PC-3 (cell line): ENCODE measurements around the gene ZBTB7C. TPM values are rescaled to one million over a fixed set of nuclear protein-coding genes. Genes with fewer than 3 reads are reported as not detected.

Experiments used
- ATAC-seq: fragments of 200-7000 bp; cut with Tn5 transposase; 2 replicates; pipeline ENCODE4 v1.9.1; 2020; ENCODE audit warnings: mild to moderate bottlenecking, moderate library complexity
- BruUV-seq: library from RNA; stranded (reverse); fragments of 400-500 nt; replicated peaks from 2 replicates; lab custom pipeline; 2021; lab: Mats Ljungman, UMichigan
- CTCF ChIA-PET: fragments of 300-600 bp; sonication (Branson Sonifier 250); formaldehyde crosslinking; loops from one replicate; lab custom pipeline; 2022; ENCODE audit warnings: antibody characterized with exemption; lab: Charles Lee
- POLR2A ChIA-PET: fragments of 300-600 bp; sonication (Branson Sonifier 250); formaldehyde crosslinking; loops from one replicate; lab custom pipeline; 2022; ENCODE audit warnings: antibody characterized with exemption; ENCODE audit not compliant: unreplicated experiment; lab: Charles Lee
- DNase-seq: peaks from one replicate; pipeline ENCODE4 v3.0.0-alpha.2; 2015
- H2AFZ ChIP-seq: fragments of 300-600 bp; sonication (generic); 2 replicates; pipeline ENCODE4 v1.6.0; 2016; ENCODE audit warnings: antibody characterized with exemption, low read length
- H3F3A ChIP-seq: fragments of 300-600 bp; sonication (generic); one replicate; pipeline ENCODE4 v1.6.0; 2017; ENCODE audit warnings: antibody characterized with exemption, low read length, control low read depth, mild to moderate bottlenecking; ENCODE audit not compliant: unreplicated experiment
- H3K27ac ChIP-seq: fragments of 300-600 bp; sonication (generic); 2 replicates; pipeline ENCODE4 v1.5.1; 2016; ENCODE audit warnings: mild to moderate bottlenecking, low read length
- H3K27me3 ChIP-seq: fragments of 300-600 bp; sonication (generic); 2 replicates; pipeline ENCODE4 v1.6.1; 2016; ENCODE audit warnings: low read length, mixed read lengths
- H3K36me3 ChIP-seq: fragments of 300-600 bp; sonication (generic); 2 replicates; pipeline ENCODE4 v1.6.1; 2016; ENCODE audit warnings: low read depth, mixed run types, low read length, mixed read lengths
- H3K4me1 ChIP-seq: fragments of 300-600 bp; sonication (generic); 2 replicates; pipeline ENCODE4 v1.5.1; 2016; ENCODE audit warnings: low read length; ENCODE audit not compliant: insufficient read depth
- H3K4me2 ChIP-seq: fragments of 300-600 bp; sonication (generic); 2 replicates; pipeline ENCODE4 v1.6.0; 2016; ENCODE audit warnings: low read length
- H3K4me3 ChIP-seq: fragments of 300-600 bp; sonication (generic); 2 replicates; pipeline ENCODE4 v1.5.1; 2016; ENCODE audit warnings: mild to moderate bottlenecking, low read length, mixed read lengths
- H3K79me2 ChIP-seq: fragments of 300-600 bp; sonication (generic); 2 replicates; pipeline ENCODE4 v1.6.1; 2017; ENCODE audit warnings: low read length, mixed read lengths
- H3K9ac ChIP-seq: fragments of 300-600 bp; sonication (generic); 2 replicates; pipeline ENCODE4 v1.6.0; 2016; ENCODE audit warnings: mild to moderate bottlenecking, low read length
- H3K9me2 ChIP-seq: fragments of 300-600 bp; sonication (generic); replicated peaks from 2 replicates; pipeline ENCODE4 v1.6.1; 2016; ENCODE audit warnings: mixed run types, low read length, mixed read lengths
- H3K9me3 ChIP-seq: fragments of 300-600 bp; sonication (generic); 2 replicates; pipeline ENCODE4 v1.6.1; 2016; ENCODE audit warnings: low read length, mixed read lengths
- H4K20me1 ChIP-seq: fragments of 300-600 bp; sonication (generic); 2 replicates; pipeline ENCODE4 v1.6.1; 2016; ENCODE audit warnings: low read length, mixed read lengths
- CTCF ChIP-seq: fragments of 300-600 bp; sonication (generic); conservative IDR thresholded peaks from 2 replicates; pipeline ENCODE4 v1.5.1; 2017; ENCODE audit warnings: antibody characterized with exemption, low read depth, mild to moderate bottlenecking, low read length
- EZH2 ChIP-seq: fragments of 300-600 bp; sonication (generic); IDR thresholded peaks from one replicate; pipeline ENCODE4 v1.6.1; 2017; ENCODE audit warnings: antibody characterized with exemption, mild to moderate bottlenecking, low read length; ENCODE audit not compliant: unreplicated experiment
- EZH2phosphoT487 ChIP-seq: fragments of 300-600 bp; sonication (generic); IDR thresholded peaks from 2 replicates; pipeline ENCODE4 v1.6.1; 2018; ENCODE audit warnings: mild to moderate bottlenecking, antibody characterized with exemption, low read length, borderline replicate concordance
- intact Hi-C: fragments of 100-400 bp; cut with micrococcal nuclease; formaldehyde crosslinking; loops from 2 replicates; pipeline ENCODE4 v1.9.0; 2023
- total RNA-seq: library from RNA; depleted of rRNA; stranded (reverse); fragments of >200 nt; gene quantifications from 2 replicates; pipeline ENCODE4 v1.2.3, GENCODE V29; 2014

The ZBTB7C gene
- total RNA-seq, 1 experiment from 2014 or later = 1.3 TPM

DNA sequence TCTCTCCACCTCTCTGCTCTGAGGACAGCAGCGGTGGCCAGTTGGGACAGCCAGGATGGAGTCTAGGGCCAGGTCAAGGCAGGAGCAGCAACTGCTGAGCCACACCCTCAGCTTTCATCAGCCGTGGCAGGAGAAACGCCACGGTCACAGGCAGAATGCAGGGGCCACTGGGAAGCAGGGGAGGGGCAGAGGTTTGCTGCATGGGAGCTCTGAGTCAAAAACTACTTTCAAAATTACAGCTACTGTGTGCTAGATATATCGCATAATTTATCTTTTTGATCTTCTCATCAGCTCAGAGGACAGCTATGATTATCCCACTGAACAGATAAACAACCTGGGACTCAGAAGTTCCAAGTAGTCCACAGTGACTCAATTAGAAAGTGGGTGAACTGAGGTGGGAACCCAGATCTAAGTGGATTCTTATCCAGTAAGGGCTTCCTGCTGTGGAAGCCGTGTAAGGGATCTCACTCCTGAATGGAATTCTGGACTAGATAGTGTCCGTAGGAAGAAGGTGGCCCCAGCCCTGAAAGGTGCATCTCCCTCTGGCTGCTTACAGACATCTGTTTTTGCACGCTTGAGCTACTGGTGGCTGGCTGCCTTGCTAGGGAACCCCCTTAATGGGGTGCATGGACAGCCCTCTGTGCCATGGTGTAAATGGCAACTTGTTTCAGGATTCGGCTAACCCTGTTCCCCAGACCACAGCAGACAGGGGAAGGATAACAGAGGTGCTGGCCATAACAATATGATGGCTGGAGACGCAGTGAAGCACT is 284.1 kb downstream of the ZBTB7C start:
- ATAC-seq (no peak), DNase-seq (no peak)
- no peak overlapping the region for H3K27ac ChIP-seq
- H3K79me2 ChIP-seq = no peaks in the 10 kb centered on the region
- no peak overlapping the region for H2AFZ ChIP-seq
- no peak for TF ChIP-seq CTCF
- no peak overlapping the region for H3K4me2 ChIP-seq
- no peaks in the 10 kb centered on the region for H3K9me2 ChIP-seq
- H3K4me1 ChIP-seq = no peaks in the 10 kb centered on the region
- no peak overlapping the region for H3K9ac ChIP-seq
- H4K20me1 ChIP-seq = no peaks in the 10 kb centered on the region
- H3K4me3 ChIP-seq = no peak overlapping the region
- no TSS peak for BruUV-seq
- H3F3A ChIP-seq = no peaks in the 10 kb centered on the region
- intact Hi-C loops = no loop called here
- H3K27me3 ChIP-seq = no peaks in the 10 kb centered on the region
- no peaks in the 10 kb centered on the region for H3K9me3 ChIP-seq
- H3K36me3 ChIP-seq = no peaks in the 10 kb centered on the region
- ChIA-PET CTCF (no interaction called here), POLR2A (no interaction called here)

- Histone ChIP-seq H3F3A (no peaks in the 10 kb centered on the region), H3K79me2 (no peaks in the 10 kb centered on the region), H3K27ac (no peak overlapping the region), H2AFZ (no peak overlapping the region), H3K9me3 (no peaks in the 10 kb centered on the region), H3K4me1 (no peaks in the 10 kb centered on the region), H3K4me3 (no peak overlapping the region), H3K4me2 (no peak overlapping the region), H3K27me3 (no peaks in the 10 kb centered on the region), H4K20me1 (no peaks in the 10 kb centered on the region), H3K9ac (no peak overlapping the region), H3K36me3 (no peaks in the 10 kb centered on the region), H3K9me2 (no peaks in the 10 kb centered on the region)
- no peak for TF ChIP-seq EZH2phosphoT487
- TF ChIP-seq EZH2 = no peak
- no peak for TF ChIP-seq CTCF
- ChIA-PET POLR2A (no interaction called here), CTCF (no interaction called here)
- DNase-seq (no peak), ATAC-seq (no peak)
- intact Hi-C loops = no loop called here
- no TSS peak for BruUV-seq
Measured at GRCh38 chr18:48123941-48124340, 285.2 kb downstream of the ZBTB7C start.

- H3K4me1 ChIP-seq = no peaks in the 10 kb centered on the region
- ATAC-seq = no peak
- TF ChIP-seq EZH2phosphoT487 (no peak), EZH2 (no peak), CTCF (no peak)
- no peak overlapping the region for H2AFZ ChIP-seq
- H3F3A ChIP-seq = no peaks in the 10 kb centered on the region
- H3K4me2 ChIP-seq = no peak overlapping the region
- no peaks in the 10 kb centered on the region for H3K9me2 ChIP-seq
- no peaks in the 10 kb centered on the region for H3K27me3 ChIP-seq
- no peak overlapping the region for H3K9ac ChIP-seq
- H3K36me3 ChIP-seq = no peaks in the 10 kb centered on the region
- no peak overlapping the region for H3K4me3 ChIP-seq
- no peak for DNase-seq
- H3K27ac ChIP-seq = no peak overlapping the region
- no peaks in the 10 kb centered on the region for H3K79me2 ChIP-seq
- no peaks in the 10 kb centered on the region for H3K9me3 ChIP-seq
- intact Hi-C loops = no loop called here
- CTCF ChIA-PET = no interaction called here
- no peaks in the 10 kb centered on the region for H4K20me1 ChIP-seq
- POLR2A ChIA-PET = no interaction called here
- no TSS peak for BruUV-seq
Measured at GRCh38 chr18:48123324-48123723, 285.9 kb downstream of the ZBTB7C start.
